ENCODE results near the gene NUBPL. TPM values are rescaled to one million over a fixed set of nuclear protein-coding genes. Genes with fewer than 3 reads are reported as not detected.
"Not testable (repeated sequence)": the region's sequence is repeated elsewhere in the genome, so short reads cannot be mapped to it uniquely, and the experiment has no call there.

Gene NUBPL
- total RNA-seq, 2 donors from 2014 or later = 18.5 to 19.5 TPM

DNA sequence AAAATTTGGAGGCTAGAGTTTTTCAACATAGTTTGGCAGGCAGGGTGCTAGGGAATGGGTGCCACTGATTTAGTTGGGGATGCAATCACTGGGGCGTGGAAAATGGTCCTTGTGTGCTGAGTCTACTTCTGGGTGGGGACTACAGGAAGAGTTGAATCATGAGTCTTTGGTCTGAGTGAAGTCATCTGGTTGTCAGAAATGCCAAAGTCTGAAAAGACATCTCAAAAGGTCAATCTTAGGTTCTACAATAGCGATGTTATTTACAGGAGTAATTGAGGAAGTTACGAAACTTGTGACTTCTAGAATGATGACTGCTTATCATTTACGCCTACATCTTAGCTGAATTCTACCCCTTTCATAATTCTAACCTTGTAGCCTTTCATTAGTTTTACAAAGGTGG, 209.1 kb downstream of the NUBPL start:
- DNase-seq (peak; percentile 45), ATAC-seq (peak in 1 of 2 donors; percentile 79)
- intact Hi-C loops (cut with DNase I) = no loop called here

DNA sequence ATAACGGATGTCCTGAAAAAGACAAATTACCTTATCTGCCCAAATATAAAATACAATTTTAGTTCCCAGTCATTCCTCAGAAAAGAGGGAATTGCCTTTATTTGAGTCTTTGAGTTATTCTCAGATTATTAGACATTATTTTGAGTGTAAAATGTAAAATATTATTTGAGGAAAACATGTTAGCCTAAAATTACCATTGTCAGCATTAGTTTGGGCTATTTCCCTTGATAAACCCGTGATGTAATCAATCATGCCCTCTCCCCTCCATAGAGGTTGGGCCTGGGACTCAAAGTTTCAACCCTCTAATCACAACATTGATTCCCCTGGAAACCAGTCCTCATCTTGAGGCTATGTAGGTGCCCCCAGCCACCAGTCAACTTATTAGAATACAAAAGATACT, 213.4 kb downstream of the NUBPL start:
- DNase-seq (no peak), ATAC-seq (no peak)
- intact Hi-C loops (cut with DNase I) = no loop called here

DNA sequence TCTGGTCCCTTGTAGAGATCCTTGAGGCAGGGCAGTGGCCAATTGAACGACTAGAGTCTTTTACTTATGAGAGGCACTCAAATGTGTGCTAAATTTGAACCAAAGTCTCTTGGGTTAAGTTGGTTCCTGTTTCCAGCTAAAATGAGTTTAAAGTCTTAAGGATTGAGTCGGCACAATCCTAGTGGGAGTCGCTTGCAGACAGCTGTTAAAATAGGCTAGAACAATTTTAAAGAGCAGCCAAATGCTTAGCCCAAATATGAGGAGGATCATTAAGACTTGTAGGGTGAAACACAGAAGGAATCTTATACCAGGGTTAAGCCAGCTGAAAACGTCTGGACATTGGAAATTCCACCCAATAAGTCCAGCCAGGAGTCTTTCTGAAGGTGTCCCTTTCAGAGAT, 216.1 kb downstream of the NUBPL start:
- intact Hi-C loops (cut with DNase I) = no loop called here
- DNase-seq (no peak), ATAC-seq (peak in 1 of 2 donors; percentile 19)

DNA sequence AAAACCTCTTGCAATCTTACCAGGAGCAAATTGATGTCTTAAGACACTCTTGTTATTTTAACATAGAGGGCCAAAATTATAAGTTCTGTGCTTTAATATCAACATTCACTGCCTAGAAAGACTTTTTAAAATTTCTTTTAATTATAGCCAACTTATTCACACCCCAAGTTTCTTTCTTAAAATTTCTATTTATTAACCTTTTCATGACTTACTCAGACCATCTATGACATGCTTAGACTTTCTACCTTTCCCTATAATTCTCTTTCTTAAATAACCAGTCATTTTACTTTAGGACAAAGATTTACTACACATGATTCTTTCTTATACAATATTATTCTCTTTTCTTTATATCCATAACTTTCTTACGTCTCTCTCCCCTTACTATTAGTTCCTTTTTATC, 220.4 kb downstream of the NUBPL start:
- intact Hi-C loops (cut with DNase I) = no loop called here
- DNase-seq (no peak), ATAC-seq (no peak)

DNA sequence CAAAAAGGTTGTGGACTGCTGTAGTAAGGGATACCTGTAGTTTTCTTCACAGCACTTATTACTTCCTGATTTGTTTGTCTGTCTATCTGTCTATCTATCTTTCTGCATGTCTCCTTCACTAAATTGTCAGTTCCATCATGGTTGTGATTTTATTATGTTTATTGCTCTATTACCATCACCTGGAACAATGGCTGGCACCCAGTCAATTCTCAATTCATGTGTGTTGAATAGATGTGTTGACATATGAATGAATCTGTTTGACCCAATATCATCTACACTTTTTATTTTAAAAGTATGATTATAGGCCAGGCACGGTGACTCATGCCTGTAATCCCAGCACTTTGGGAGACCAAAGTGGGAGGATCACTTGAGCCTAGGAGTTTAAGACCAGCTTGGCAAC, 224.4 kb downstream of the NUBPL start:
- no peak for DNase-seq
- ATAC-seq = no peak
- intact Hi-C loops (cut with DNase I) = no loop called here

DNA sequence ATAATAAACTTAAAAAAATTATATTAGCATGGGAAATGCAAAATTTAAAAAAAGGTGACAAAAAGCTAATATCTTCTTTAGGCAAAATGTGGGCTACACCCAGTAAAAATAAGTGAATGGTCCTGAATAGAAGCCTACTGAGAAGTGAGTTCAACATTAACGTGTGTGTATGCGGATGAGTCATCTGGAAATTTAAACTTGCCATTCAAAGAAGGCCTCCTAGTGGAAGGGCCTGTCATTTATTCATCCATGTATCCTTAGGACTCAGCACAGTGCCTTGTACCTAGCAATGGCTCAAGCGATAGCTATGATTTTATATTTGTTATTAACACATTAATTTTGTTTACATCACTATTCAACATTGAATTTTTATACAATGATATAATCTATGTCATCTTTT, 226.2 kb downstream of the NUBPL start:
- DNase-seq = no peak
- intact Hi-C loops (cut with DNase I) = no loop called here
- ATAC-seq = no peak

DNA sequence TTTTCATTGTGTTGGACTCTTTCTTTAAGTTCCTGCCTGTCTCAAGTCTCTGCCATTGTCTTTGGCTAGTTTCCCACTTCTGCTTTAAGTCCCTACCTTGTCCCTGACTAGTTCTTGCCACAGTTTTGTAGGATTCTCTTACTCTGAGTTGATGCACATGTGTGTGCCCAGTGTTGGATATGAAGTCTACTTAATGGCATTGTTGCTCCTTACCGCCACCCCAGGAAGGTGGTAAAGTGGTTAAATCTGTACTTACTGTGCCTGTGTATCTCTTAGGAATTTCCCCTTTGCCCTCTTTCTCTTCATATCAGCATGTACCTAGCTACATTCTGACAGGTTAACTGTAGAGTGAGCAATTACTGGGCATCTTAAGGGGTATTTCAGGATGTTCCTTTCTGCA, 227.1 kb downstream of the NUBPL start:
- intact Hi-C loops (cut with DNase I) = no loop called here
- DNase-seq (no peak), ATAC-seq (no peak)

DNA sequence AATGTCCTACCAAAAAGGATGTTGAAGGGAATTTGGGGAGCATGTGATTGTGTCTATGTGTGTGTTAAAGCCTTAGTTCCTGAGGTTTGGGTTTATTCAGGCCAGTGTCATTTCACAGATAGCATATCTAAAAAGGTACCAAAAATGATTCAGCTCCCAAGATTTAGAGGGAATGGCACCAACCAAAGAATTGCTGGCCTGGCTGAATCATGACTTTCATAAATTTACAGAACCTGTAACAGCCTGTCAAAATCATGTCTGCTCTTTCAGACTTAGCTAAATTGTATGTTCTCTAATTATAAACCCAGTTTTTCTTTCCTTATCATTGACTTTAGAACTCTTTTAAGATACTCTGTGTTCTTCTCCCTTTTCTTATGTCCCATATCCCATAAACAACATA, 231.5 kb downstream of the NUBPL start:
- intact Hi-C loops (cut with DNase I) = no loop called here
- ATAC-seq (no peak), DNase-seq (no peak)

DNA sequence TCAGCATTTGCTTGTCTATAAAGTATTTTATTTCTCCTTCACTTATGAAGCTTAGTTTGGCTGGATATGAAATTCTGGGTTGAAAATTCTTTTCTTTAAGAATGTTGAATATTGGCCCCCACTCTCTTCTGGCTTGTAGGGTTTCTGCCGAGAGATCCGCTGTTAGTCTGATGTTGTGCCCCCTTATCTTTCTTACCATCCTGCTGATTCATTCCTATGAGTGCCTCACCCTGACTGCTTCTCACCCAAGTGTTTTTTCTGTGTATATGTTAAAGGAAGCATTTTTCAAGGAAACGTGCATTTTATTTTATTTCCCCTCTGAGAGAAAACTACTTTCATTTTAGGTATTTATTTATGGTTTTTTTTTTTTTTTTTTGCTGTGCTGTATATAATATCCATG, 236.7 kb downstream of the NUBPL start:
- intact Hi-C loops (cut with DNase I); DNase-seq; ATAC-seq: not testable (repeated sequence)

DNA sequence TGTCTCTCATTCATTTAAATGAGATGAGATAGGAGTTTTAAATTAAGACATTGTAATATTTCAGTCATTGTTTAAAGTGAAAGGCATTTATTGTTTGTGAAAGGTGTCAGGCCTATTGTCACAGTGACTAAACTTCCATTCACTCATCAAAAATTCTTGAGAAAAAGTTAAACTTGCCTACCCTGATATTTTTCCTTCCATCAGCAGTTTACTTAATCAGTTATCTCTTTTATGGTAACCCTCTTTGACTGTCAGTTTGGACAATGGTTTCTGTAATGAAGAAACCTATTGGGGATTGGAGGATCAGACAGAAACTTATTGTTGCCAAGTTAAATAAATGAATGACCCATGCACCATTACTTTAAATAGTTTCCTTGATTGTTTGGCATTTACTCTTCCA, 241.6 kb downstream of the NUBPL start:
- ATAC-seq (no peak), DNase-seq (no peak)
- intact Hi-C loops (cut with DNase I) = no loop called here

DNA sequence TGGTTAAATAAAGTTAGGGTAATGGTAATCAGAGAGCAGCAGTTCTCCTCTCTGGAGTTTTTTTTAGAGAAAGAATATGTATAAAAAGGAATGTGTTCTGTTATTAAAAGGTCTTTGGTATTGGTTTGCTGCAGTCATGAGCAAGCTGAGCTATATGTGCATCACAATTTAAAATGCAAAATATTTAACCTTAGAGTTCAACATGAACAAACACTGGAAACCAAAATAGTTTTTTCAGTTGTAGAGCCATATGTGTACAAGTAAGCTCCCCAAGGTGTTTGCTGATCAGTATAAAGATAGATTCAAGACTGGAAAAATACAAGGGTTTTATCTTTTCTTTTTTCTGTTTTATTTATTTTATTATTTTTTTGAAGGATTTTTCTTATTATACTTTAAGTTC, 245.0 kb downstream of the NUBPL start:
- DNase-seq (no peak), ATAC-seq (no peak)
- intact Hi-C loops (cut with DNase I) = no loop called here

DNA sequence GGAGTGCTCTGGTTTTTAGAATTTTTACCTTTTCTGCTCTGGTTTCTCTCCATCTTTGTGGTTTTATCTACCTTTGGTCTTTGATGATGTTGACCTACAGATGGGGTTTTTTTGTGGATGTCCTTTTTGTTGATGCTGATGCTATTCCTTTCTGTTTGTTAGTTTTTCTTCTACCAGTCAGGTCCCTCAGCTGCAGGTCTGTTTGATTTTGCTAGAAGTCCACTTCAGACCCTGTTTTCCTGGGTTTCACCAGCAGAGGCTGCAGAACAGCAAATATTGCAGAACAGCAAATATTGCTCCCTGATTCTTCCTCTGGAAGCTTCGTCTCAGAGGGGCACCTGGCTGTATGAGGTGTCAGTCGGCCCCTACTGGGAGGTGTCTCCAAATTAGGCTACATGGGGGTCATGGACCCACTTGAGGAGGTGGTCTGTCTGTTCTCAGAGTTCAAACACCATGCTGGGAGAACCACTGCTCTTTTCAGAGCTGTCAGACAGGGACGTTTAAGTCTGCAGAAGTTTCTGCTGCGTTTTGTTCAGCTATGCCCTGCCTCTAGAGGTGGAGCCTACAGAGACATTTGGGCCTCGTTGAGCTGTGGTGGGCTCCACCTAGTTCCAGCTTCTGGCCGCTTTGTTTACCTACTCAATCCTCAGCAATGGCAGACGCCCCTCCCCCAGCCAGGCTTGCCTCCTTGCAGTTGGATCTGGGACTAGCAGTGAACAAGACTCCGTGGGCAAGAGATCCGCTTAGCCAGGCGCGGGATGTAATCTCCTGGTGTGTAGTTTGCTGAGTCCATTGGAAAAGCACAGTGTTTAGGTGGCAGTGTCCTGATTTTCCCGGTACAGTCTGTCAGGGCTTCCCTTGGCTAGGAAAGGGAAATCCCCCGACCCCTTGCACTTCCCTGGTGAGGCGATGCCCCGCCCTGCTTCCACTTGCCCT, 250.8 kb downstream of the NUBPL start:
- ATAC-seq, DNase-seq: not testable (repeated sequence)

DNA sequence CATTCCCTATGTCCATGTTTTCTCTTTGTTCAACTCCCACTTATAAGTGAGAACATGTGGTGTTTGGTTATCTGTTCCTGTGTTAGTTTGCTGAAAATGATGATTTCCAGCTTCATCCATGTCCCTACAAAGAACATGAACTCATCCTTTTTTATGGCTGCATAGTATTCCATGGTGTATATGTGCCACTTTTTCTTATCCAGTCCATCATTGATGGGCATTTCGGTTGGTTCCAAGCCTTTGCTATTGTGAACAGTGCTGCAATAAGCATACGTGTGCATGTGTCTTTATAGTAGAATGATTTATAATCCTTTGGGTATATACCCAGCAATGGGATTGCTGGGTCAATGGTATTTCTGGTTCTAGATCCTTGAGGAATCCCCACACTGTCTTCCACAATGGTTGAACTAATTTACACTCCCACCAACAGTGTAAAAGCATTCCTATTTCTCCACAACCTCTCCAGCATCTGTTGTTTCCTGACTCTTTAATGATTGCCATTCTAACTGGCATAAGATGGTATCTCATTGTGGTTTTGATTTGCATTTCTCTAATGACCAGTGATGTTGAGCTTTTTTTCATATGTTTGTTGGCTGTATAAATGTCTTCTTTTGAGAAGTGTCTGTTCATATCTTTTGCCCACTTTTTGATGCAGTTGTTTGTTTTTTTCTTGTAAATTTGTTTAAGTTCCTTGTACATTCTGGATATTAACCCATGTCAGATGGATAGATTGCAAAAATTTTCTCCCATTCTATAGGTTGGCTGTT, 252.7 kb downstream of the NUBPL start:
- intact Hi-C loops (cut with DNase I); ATAC-seq; DNase-seq: not testable (repeated sequence)

More for the DNA sequence above, 250.8 kb downstream of the NUBPL start:
- intact Hi-C loops (cut with DNase I) = not testable (repeated sequence)

DNA sequence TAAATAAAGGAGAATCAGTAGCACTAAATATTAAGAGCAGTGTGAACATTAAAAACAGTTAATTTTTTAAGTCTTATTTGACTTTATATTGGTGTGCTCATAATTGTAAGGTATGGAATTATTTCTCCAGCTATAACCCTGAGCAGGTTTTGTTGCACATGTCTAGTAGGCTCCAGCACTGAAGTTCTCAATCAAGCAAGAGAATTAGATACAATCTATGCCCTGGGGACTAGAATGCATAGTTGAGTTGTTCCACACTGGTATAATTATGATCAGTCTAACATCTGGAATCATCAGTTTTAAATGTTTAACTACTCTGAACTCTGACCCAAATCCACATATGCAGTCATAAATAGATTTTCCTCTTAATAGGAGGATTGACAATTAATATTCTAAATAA, 258.1 kb downstream of the NUBPL start:
- DNase-seq (no peak), ATAC-seq (no peak)
- intact Hi-C loops (cut with DNase I) = no loop called here

DNA sequence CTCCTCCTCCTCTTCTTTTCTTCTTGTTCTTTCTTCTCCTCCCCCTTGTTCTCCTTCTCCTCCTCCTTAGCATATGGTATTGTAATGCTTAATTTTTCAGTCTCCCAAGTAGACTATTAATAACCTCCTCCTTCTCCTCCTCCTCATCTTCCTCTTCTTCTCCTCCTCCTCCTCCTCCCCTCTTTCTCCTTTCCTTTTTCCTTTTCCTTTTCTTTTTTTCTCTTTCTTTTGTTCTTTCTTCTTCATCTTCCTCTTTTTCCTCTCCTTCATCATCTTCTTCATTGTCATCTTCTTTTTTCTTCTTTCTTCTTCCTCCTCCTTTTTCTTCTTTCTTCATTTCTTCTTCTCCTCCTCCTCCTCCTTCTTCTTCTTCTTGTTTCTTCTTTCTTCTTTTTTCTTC, 264.3 kb downstream of the NUBPL start:
- DNase-seq = no peak
- intact Hi-C loops (cut with DNase I) = no loop called here
- ATAC-seq = no peak

DNA sequence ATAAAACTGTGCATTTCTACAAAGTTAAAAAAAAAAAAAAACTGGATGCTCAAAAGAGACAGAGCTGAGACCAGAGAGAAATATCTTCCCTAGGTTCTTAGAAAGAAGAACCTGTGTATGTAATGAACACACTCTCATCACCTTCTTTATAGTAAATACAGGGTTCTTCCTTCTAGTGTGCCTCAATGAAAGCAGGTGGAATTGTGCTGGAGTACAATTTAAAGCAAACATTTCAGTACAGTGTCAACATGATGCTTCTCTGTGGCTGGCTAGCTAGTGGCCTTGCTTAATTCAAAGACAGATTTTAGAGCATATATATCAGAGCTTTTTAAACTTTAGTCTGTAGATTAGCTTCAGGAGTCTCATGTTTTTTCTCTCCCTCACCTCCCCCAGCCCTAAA, 266.1 kb downstream of the NUBPL start:
- ATAC-seq (no peak), DNase-seq (no peak)
- intact Hi-C loops (cut with DNase I) = no loop called here

DNA sequence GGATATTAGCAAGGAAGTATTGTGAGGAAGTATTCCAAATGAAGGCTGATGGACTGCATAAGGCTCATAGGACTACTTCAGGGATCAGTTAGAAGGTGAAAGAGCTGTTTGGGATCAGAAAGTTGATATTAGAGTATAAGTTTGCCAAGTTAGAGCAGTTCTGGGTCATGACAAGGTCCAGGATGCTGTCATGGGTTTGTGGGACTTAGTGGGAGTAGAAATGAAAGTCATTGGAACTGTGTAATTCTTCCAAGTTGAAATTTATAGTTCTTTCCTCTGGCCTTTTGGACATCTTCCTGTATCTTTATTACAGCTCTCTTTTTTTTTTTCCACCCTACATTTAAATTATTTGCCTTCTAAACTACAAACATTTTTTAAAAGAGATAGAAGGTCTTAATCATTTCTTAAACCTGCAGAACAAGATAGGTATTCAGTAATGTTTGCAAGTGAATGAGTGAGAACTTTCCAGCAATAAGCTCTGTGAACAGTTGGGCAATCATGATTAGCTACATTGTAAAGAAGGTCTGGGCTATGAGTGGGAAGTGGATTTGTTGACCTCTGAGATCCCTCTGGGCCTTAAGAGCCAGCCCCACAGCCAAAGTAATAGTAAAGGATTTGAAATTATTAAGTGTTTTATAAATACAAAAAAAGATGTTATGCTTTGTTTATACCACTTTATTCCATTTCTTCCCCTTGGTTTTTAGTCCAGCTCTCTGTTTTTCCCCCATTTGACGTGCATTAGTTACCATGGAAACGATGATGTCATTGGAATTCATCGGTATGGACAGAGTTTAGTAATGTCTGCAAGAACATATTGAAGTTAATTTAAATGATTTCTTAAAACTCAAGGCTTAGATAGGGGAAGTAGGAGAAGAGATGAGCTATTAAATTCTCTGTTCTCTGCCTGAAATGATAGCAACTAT, 268.0 kb downstream of the NUBPL start:
- ATAC-seq = peak in 1 of 2 donors; percentile 49
- intact Hi-C loops (cut with DNase I) = no loop called here

DNA sequence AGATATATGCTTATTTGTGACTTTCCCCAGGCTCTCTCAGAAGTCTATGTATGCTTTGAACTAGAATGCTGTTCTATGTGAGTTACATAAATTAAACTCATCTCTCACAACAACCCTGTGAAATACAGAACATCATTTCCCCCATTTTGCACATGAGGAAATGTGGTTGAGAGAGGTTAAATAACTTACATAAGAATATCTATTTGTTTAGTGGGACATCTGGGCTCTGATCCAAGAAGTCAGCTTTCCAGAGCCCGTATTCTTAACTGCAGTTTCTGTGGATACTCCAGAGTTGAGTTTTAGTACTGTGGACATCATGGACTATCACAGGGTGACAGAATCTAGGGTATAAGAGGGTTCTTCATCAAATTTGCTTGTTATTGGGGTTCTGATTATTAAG, 273.4 kb downstream of the NUBPL start:
- DNase-seq (no peak), ATAC-seq (no peak)

More for the DNA sequence above, 268.0 kb downstream of the NUBPL start:
- DNase-seq = no peak

DNA sequence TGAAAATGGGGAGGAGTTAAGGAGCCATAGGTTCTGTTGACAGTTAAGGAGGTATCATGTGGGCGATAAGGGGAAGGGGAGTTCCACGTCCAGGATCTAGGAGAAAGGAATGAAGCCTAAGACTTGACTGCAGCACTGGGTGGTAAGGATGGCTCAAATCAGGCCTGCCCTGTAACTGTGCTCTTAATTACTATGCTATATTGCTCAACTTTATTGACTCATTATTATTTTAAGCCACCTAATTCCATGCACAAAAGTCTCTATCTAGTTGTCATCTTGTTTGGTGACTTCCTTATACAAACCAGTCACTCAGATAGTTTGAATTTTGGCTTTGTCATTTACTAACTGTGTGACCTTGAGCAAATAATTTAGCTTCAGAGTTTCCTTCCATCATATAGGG, 273.8 kb downstream of the NUBPL start:
- no peak for ATAC-seq
- DNase-seq = no peak
- intact Hi-C loops (cut with DNase I) = no loop called here

More for the DNA sequence above, 273.4 kb downstream of the NUBPL start:
- intact Hi-C loops (cut with DNase I) = no loop called here

Measured in left cardiac atrium (tissue), 4 donors.